SK-N-SH treated with all-trans-retinoic acid at 6 μM for 48 hours (cell line): Measurements from ENCODE around the gene PBX1.

ENCODE experiments used
- ESRRG ChIP-seq: fragments of 250-450 bp; sonication (Bioruptor Pico); IDR thresholded peaks from 2 replicates; pipeline ENCODE4 v1.6.1; 2021; ENCODE audit warnings: mild to moderate bottlenecking
- GLIS3 ChIP-seq: fragments of 250-450 bp; sonication (Bioruptor Pico); IDR thresholded peaks from 2 replicates; pipeline ENCODE4 v1.5.0; 2020; ENCODE audit warnings: mild to moderate bottlenecking, moderate library complexity
- PATZ1 ChIP-seq: fragments of 250-450 bp; sonication (Bioruptor Pico); IDR thresholded peaks from 2 replicates; pipeline ENCODE4 v1.8.0; 2020; ENCODE audit warnings: mild to moderate bottlenecking, moderate library complexity, borderline replicate concordance
- PPARA ChIP-seq: fragments of 250-450 bp; sonication (Bioruptor Pico); IDR thresholded peaks from 2 replicates; pipeline ENCODE4 v1.5.0; 2020; ENCODE audit warnings: mild to moderate bottlenecking, borderline replicate concordance
- ZNF565 ChIP-seq: fragments of 450-650 bp; formaldehyde crosslinking; conservative IDR thresholded peaks from 2 replicates; pipeline ENCODE4 v1.5.0; 2020; ENCODE audit warnings: low read depth, mild to moderate bottlenecking, moderate library complexity

- no peak for TF ChIP-seq ESRRG (CRISPR knock-in tag)
- no peak for TF ChIP-seq PPARA (CRISPR knock-in tag)
- TF ChIP-seq GLIS3 (CRISPR knock-in tag): no peak
- no peak for TF ChIP-seq PATZ1 (CRISPR knock-in tag)
- TF ChIP-seq ZNF565: no peak
Observed at GRCh38 chr1:164709126-164709525, 150.1 kb downstream of the PBX1 start.
